ENCODE results near the gene TMSB10. TPM values are rescaled to one million over a fixed set of nuclear protein-coding genes. Genes with fewer than 3 reads are reported as not detected.
"Not testable (repeated sequence)": the region's sequence is repeated elsewhere in the genome, so short reads cannot be mapped to it uniquely, and the experiment has no call there.

The TMSB10 gene
- total and polyA plus RNA-seq, 7 experiments from 2014 or later: 1,492 to 8,256 (median 1,692) TPM

GRCh38 chr2:84940831-84941412 is 35.5 kb downstream of the TMSB10 start:
- H3K4me3 ChIP-seq (ENCODE audit: low read length): no peak overlapping the region

GRCh38 chr2:84942166-84942565 is 36.7 kb downstream of the TMSB10 start:
- H3K36me3 ChIP-seq (ENCODE audit: control insufficient read depth in 2 of 3, insufficient read depth in 3 of 3, low read length in 3 of 3): no peaks in the 10 kb centered on the region

More at GRCh38 chr2:84940831-84941412, 35.5 kb downstream of the TMSB10 start:
- ATAC-seq (no peak), DNase-seq (no peak)
- no peaks in the 10 kb centered on the region for H3K27me3 ChIP-seq (ENCODE audit: control insufficient read depth in 2 of 2, insufficient read depth in 2 of 2, low read length in 2 of 2)
- Mint-ChIP-seq H3K4me1 (peaks cover 27 to 79% (median 48%) of the 10 kb centered on the region in 7 donors), H3K27ac (peak overlapping the region in 4 of 9 donors; percentile 2 to 60 (median 44)), H3K4me3 (no peak overlapping the region), H3K27me3 (no peaks in the 10 kb centered on the region), H3K36me3 (peaks cover 0 to 37% (median 0%) of the 10 kb centered on the region in 5 donors), H3K9me3 (peaks cover 0 to 3% (median 0%) of the 10 kb centered on the region in 11 donors)
- ChIA-PET POLR2A (interaction anchor here (0.5 to 11.5 kb wide), 9 partner anchors 10 to 367 kb away, joined by 3 to 112 read pairs (median 3); partner anchors contain the start of genes KCMF1, TMSB10 and TRABD2A), CTCF (interaction anchor here (5.5 kb wide), 1 partner anchor 15 kb away, joined by 44 read pairs; no protein-coding TSS in a partner anchor)
- no peaks in the 10 kb centered on the region for H3K36me3 ChIP-seq (ENCODE audit: control insufficient read depth in 2 of 3, insufficient read depth in 3 of 3, low read length in 3 of 3)
- intact Hi-C loops (cut with micrococcal nuclease): no loop called here
- peaks cover 28 to 29% of the 10 kb centered on the region in 2 donors for H3K4me1 ChIP-seq (ENCODE audit: control insufficient read depth in 2 of 2, insufficient read depth in 2 of 2, low read length in 2 of 2)
- no peaks in the 10 kb centered on the region for H3K9me3 ChIP-seq (ENCODE audit: control insufficient read depth in 2 of 3, low read length in 3 of 3)
- no peak overlapping the region for H3K27ac ChIP-seq (ENCODE audit: low read depth, low read length)

DNA sequence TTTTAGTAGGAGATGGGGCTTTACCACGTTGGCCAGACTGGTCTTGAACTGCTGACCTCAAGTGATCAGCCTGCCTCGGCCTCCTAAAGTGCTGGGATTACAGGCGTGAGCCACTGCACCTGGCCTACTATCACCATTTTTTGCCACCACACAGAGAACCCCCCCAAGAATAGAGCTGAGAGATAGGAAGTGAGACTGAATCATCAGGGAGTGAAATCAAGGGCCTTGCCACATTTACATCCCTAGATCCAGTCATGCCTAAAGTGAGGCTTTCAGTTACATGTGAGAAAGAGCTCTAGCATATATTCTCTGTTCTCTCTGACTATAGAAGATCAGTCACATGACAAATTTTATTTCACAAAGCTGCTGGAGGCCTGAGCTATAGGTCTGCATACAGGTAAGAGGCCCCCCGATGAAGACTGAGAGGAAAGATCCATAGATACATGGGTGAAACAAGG is 37.5 kb downstream of the TMSB10 start:
- intact Hi-C loops (cut with micrococcal nuclease): no loop called here
- H3K27ac Mint-ChIP-seq: peak overlapping the region in 7 of 9 donors; percentile 26 to 71 (median 48)
- ChIA-PET POLR2A (interaction anchor here (0.7 to 11.5 kb wide), 5 partner anchors 17 to 412 kb away, joined by 3 to 112 read pairs (median 6); partner anchors contain the start of genes ELMOD3 and KCMF1), CTCF (interaction anchor here (4.9 kb wide), 1 partner anchor 17 kb away, joined by 49 read pairs; no protein-coding TSS in a partner anchor)
- peaks cover 37 to 79% (median 49%) of the 10 kb centered on the region in 7 donors for H3K4me1 Mint-ChIP-seq
- H3K36me3 ChIP-seq (ENCODE audit: control insufficient read depth in 2 of 3, insufficient read depth in 3 of 3, low read length in 3 of 3): no peaks in the 10 kb centered on the region
- no peaks in the 10 kb centered on the region for H3K27me3 ChIP-seq (ENCODE audit: control insufficient read depth in 2 of 2, insufficient read depth in 2 of 2, low read length in 2 of 2)
- H3K36me3 Mint-ChIP-seq: peaks cover 0 to 30% (median 0%) of the 10 kb centered on the region in 5 donors
- H3K4me1 ChIP-seq (ENCODE audit: control insufficient read depth in 2 of 2, insufficient read depth in 2 of 2, low read length in 2 of 2): peaks cover 36 to 42% of the 10 kb centered on the region in 2 donors
- H3K4me3 Mint-ChIP-seq: peak overlapping the region in 1 of 10 donors; percentile 2
- H3K9me3 ChIP-seq (ENCODE audit: control insufficient read depth in 2 of 3, low read length in 3 of 3): no peaks in the 10 kb centered on the region
- H3K4me3 ChIP-seq (ENCODE audit: low read length): no peak overlapping the region
- H3K9me3 Mint-ChIP-seq: peaks cover 0 to 3% (median 0%) of the 10 kb centered on the region in 11 donors
- H3K27ac ChIP-seq (ENCODE audit: low read depth, low read length): no peak overlapping the region
- DNase-seq (no peak), ATAC-seq (no peak)
- no peaks in the 10 kb centered on the region for H3K27me3 Mint-ChIP-seq

More at GRCh38 chr2:84942166-84942565, 36.7 kb downstream of the TMSB10 start:
- DNase-seq (no peak), ATAC-seq (no peak)
- Mint-ChIP-seq H3K9me3 (peaks cover 0 to 3% (median 0%) of the 10 kb centered on the region in 11 donors), H3K4me1 (peaks cover 37 to 79% (median 51%) of the 10 kb centered on the region in 7 donors), H3K4me3 (no peak overlapping the region), H3K27ac (peak overlapping the region in 2 of 9 donors; percentile 47 to 68), H3K36me3 (peaks cover 0 to 32% (median 0%) of the 10 kb centered on the region in 5 donors), H3K27me3 (no peaks in the 10 kb centered on the region)
- ChIA-PET POLR2A (interaction anchor here (5.1 to 11.5 kb wide), 2 partner anchors 27 to 37 kb away, joined by 34 to 112 read pairs; partner anchors contain the start of genes KCMF1 and TMSB10), CTCF (interaction anchor here (5.5 kb wide), 1 partner anchor 16 kb away, joined by 44 read pairs; no protein-coding TSS in a partner anchor)
- Histone ChIP-seq H3K4me1 (ENCODE audit: control insufficient read depth in 2 of 2, insufficient read depth in 2 of 2, low read length in 2 of 2) (peaks cover 37 to 41% of the 10 kb centered on the region in 2 donors), H3K4me3 (ENCODE audit: low read length) (no peak overlapping the region), H3K27me3 (ENCODE audit: control insufficient read depth in 2 of 2, insufficient read depth in 2 of 2, low read length in 2 of 2) (no peaks in the 10 kb centered on the region), H3K9me3 (ENCODE audit: control insufficient read depth in 2 of 3, low read length in 3 of 3) (no peaks in the 10 kb centered on the region), H3K27ac (ENCODE audit: low read depth, low read length) (no peak overlapping the region)
- intact Hi-C loops (cut with micrococcal nuclease): no loop called here

DNA sequence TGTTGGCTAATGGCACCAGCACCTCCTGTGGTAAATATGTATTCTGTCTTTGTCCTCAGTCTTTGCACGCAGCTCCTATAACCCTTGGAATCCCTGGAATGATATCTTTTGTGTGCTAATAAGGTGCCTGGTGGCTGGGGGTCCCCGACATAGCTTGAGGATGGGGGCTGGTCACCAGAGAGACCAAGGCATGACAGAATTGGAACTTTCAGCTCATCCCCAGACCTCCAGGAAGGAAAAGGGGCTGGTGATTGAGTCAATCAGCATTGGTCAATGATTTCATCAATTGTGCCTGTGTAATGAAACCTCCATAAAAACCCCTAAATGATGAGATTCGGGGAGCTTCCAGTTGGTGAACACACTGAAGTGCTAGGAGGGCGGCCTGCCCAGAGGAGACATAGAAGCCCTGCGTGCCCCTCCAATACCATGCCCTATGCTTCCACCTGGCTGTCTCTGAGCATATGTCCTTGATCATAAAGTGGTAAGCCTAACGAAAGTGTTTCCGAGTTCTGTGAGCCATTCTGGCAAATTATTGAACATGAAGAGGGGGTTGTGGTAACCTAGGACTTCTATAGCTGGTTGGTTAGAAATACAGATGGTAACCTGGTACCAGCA is 38.9 kb downstream of the TMSB10 start:
- no peaks in the 10 kb centered on the region for H3K27me3 ChIP-seq (ENCODE audit: control insufficient read depth in 2 of 2, insufficient read depth in 2 of 2, low read length in 2 of 2)
- intact Hi-C loops (cut with micrococcal nuclease): no loop called here
- Mint-ChIP-seq H3K9me3 (peaks cover 0 to 3% (median 0%) of the 10 kb centered on the region in 11 donors), H3K27me3 (no peaks in the 10 kb centered on the region), H3K4me3 (peak overlapping the region in 5 of 10 donors; percentile 5 to 79 (median 12)), H3K36me3 (peaks cover 0 to 29% (median 0%) of the 10 kb centered on the region in 5 donors), H3K27ac (peak overlapping the region; percentile 2 to 94 (median 63)), H3K4me1 (peaks cover 33 to 69% (median 37%) of the 10 kb centered on the region in 7 donors)
- CTCF ChIA-PET: interaction anchor here (0.8 to 4.9 kb wide), 2 partner anchors 18 to 67 kb away, joined by 3 to 49 read pairs; no protein-coding TSS in a partner anchor
- ATAC-seq (no peak), DNase-seq (no peak)
- no peaks in the 10 kb centered on the region for H3K36me3 ChIP-seq (ENCODE audit: control insufficient read depth in 2 of 3, insufficient read depth in 3 of 3, low read length in 3 of 3)
- no peak overlapping the region for H3K4me3 ChIP-seq (ENCODE audit: low read length)
- POLR2A ChIA-PET: interaction anchor here (0.9 to 11.5 kb wide), 4 partner anchors 10 to 25 kb away, joined by 4 to 112 read pairs (median 6); partner anchors contain the start of gene KCMF1
- H3K4me1 ChIP-seq (ENCODE audit: control insufficient read depth in 2 of 2, insufficient read depth in 2 of 2, low read length in 2 of 2): peaks cover 25 to 32% of the 10 kb centered on the region in 2 donors
- no peak overlapping the region for H3K27ac ChIP-seq (ENCODE audit: low read depth, low read length)
- no peaks in the 10 kb centered on the region for H3K9me3 ChIP-seq (ENCODE audit: control insufficient read depth in 2 of 3, low read length in 3 of 3)

GRCh38 chr2:84945838-84946203 is 40.4 kb downstream of the TMSB10 start:
- H3K36me3 Mint-ChIP-seq: peaks cover 0 to 31% (median 0%) of the 10 kb centered on the region in 5 donors
- peak overlapping the region; percentile 64 for H3K27ac ChIP-seq (ENCODE audit: low read depth, low read length)
- ChIA-PET CTCF (interaction anchor here (0.5 to 4.9 kb wide), 12 partner anchors 10 to 448 kb away, joined by 3 to 49 read pairs (median 3); no protein-coding TSS in a partner anchor), POLR2A (interaction anchor here (0.6 to 11.5 kb wide), 17 partner anchors 8 to 639 kb away, joined by 3 to 112 read pairs (median 4); partner anchors contain the start of genes GGCX, KCMF1, SUCLG1 and TMSB10)
- not testable (repeated sequence) for H3K9me3 Mint-ChIP-seq; H3K27me3 Mint-ChIP-seq; ATAC-seq; H3K27me3 ChIP-seq (ENCODE audit: control insufficient read depth in 2 of 2, insufficient read depth in 2 of 2, low read length in 2 of 2); H3K9me3 ChIP-seq (ENCODE audit: control insufficient read depth in 2 of 3, low read length in 3 of 3); H3K4me3 ChIP-seq (ENCODE audit: low read length); H3K36me3 ChIP-seq (ENCODE audit: control insufficient read depth in 2 of 3, insufficient read depth in 3 of 3, low read length in 3 of 3)
- DNase-seq: peak in 4 of 9 donors; percentile 27 to 45 (median 34)
- H3K27ac Mint-ChIP-seq: peak overlapping the region; percentile 55 to 94 (median 82)
- peaks cover 27 to 66% (median 32%) of the 10 kb centered on the region in 7 donors for H3K4me1 Mint-ChIP-seq
- H3K4me1 ChIP-seq (ENCODE audit: control insufficient read depth in 2 of 2, insufficient read depth in 2 of 2, low read length in 2 of 2): peaks cover 16 to 23% of the 10 kb centered on the region in 2 donors
- H3K4me3 Mint-ChIP-seq: peak overlapping the region in 8 of 10 donors; percentile 61 to 83 (median 72)
- intact Hi-C loops (cut with micrococcal nuclease): loop anchor here (1.0 to 5.0 kb wide), 6 partner anchors 8 to 66 kb away; no protein-coding TSS in a partner anchor
